ENCODE results near the gene SH2D4B.

The SH2D4B gene

GRCh38 chr10:80503584-80504157 lies 34.0 kb upstream of the SH2D4B start:
- Mint-ChIP-seq H3K4me3 (no peak overlapping the region), H3K27me3 (ENCODE audit: low read depth) (peaks cover 3% of the 10 kb centered on the region), H3K9me3 (no peaks in the 10 kb centered on the region), H3K36me3 (ENCODE audit: low read depth) (peaks cover 17% of the 10 kb centered on the region), H3K27ac (peak overlapping the region; percentile 62 to 93 (median 92)), H3K4me1 (peaks cover 80% of the 10 kb centered on the region)
- no peak for TF ChIP-seq CTCF (IDR thresholded peaks at IDR 0.05; ENCODE audit: unreplicated experiment in 3 of 3)

GRCh38 chr10:80504158-80504811 lies 33.4 kb upstream of the SH2D4B start:
- H3K36me3 Mint-ChIP-seq (ENCODE audit: low read depth): peaks cover 21% of the 10 kb centered on the region
- no peak overlapping the region for H3K4me3 Mint-ChIP-seq
- H3K27me3 Mint-ChIP-seq (ENCODE audit: low read depth): peaks cover 3% of the 10 kb centered on the region
- no peak for TF ChIP-seq CTCF (IDR thresholded peaks at IDR 0.05; ENCODE audit: unreplicated experiment in 3 of 3)
- H3K4me1 Mint-ChIP-seq: peaks cover 73% of the 10 kb centered on the region
- peak overlapping the region; percentile 62 to 93 (median 92) for H3K27ac Mint-ChIP-seq
- H3K9me3 Mint-ChIP-seq: no peaks in the 10 kb centered on the region

- H3K9me3 Mint-ChIP-seq: no peaks in the 10 kb centered on the region
Observed at GRCh38 chr10:80504897-80505465, 32.7 kb upstream of the SH2D4B start.

GRCh38 chr10:80506189-80506575 lies 31.5 kb upstream of the SH2D4B start:
- no peaks in the 10 kb centered on the region for H3K9me3 Mint-ChIP-seq
- no peak for TF ChIP-seq CTCF (IDR thresholded peaks at IDR 0.05; ENCODE audit: unreplicated experiment in 3 of 3)
- H3K27ac Mint-ChIP-seq: peak overlapping the region; percentile 85 to 93 (median 92)
- H3K36me3 Mint-ChIP-seq (ENCODE audit: low read depth): peaks cover 34% of the 10 kb centered on the region
- peaks cover 68% of the 10 kb centered on the region for H3K4me1 Mint-ChIP-seq
- H3K27me3 Mint-ChIP-seq (ENCODE audit: low read depth): peaks cover 3% of the 10 kb centered on the region
- no peak overlapping the region for H3K4me3 Mint-ChIP-seq

More at GRCh38 chr10:80504897-80505465, 32.7 kb upstream of the SH2D4B start:
- Mint-ChIP-seq H3K27ac (peak overlapping the region; percentile 85 to 93 (median 92)), H3K4me3 (no peak overlapping the region), H3K4me1 (peaks cover 73% of the 10 kb centered on the region), H3K36me3 (ENCODE audit: low read depth) (peaks cover 24% of the 10 kb centered on the region), H3K27me3 (ENCODE audit: low read depth) (peaks cover 3% of the 10 kb centered on the region)
- TF ChIP-seq CTCF (IDR thresholded peaks at IDR 0.05; ENCODE audit: unreplicated experiment in 3 of 3): no peak

- peak overlapping the region; percentile 34 to 93 (median 93) for H3K27ac Mint-ChIP-seq
- TF ChIP-seq CTCF (IDR thresholded peaks at IDR 0.05; ENCODE audit: unreplicated experiment in 3 of 3): no peak
- H3K9me3 Mint-ChIP-seq: no peaks in the 10 kb centered on the region
- H3K27me3 Mint-ChIP-seq (ENCODE audit: low read depth): peaks cover 3% of the 10 kb centered on the region
- H3K4me3 Mint-ChIP-seq: no peak overlapping the region
- H3K4me1 Mint-ChIP-seq: peaks cover 60% of the 10 kb centered on the region
- H3K36me3 Mint-ChIP-seq (ENCODE audit: low read depth): peaks cover 38% of the 10 kb centered on the region
Observed at GRCh38 chr10:80506836-80507487, 30.7 kb upstream of the SH2D4B start.

Measured in nephron (organoid).